GM23338 (cell line): Measurements from ENCODE around the gene SLC39A11. TPM values are rescaled to one million over a fixed set of nuclear protein-coding genes. Genes with fewer than 3 reads are reported as not detected.
A peak's percentile ranks its signal among the peaks of the same experiment; 100 is the strongest.
"Not testable (repeated sequence)": the region's sequence is repeated elsewhere in the genome, so short reads cannot be mapped to it uniquely, and the experiment has no call there.

Experiments used
- ATAC-seq: fragments of 200-7000 bp; cut with Tn5 transposase; 3 replicates; pipeline ENCODE4 v1.9.1; 2020
- DNase-seq: peaks from one replicate; pipeline ENCODE4 v3.0.0-alpha.2; 2015; ENCODE audit warnings: low spot score
- H2AFZ ChIP-seq: fragments of 200-600 bp; sonication (generic); 2 replicates; pipeline ENCODE4 v1.8.0; 2016; ENCODE audit warnings: antibody characterized with exemption, mild to moderate bottlenecking, moderate library complexity
- H3F3A ChIP-seq: fragments of 200-600 bp; sonication (generic); replicated peaks from 2 replicates; pipeline ENCODE4 v1.8.0; 2017; ENCODE audit warnings: antibody characterized with exemption, mixed run types, low read depth
- H3K27ac ChIP-seq: fragments of 200-600 bp; sonication (generic); 2 replicates; pipeline ENCODE4 v1.6.1; 2016; ENCODE audit warnings: low read depth
- H3K27me3 ChIP-seq: fragments of 200-600 bp; sonication (generic); 2 replicates; pipeline ENCODE4 v1.8.0; 2016; ENCODE audit warnings: mild to moderate bottlenecking, mixed run types, moderate library complexity; ENCODE audit not compliant: insufficient read depth
- H3K36me3 ChIP-seq: fragments of 200-600 bp; sonication (generic); 2 replicates; pipeline ENCODE4 v1.8.0; 2016; ENCODE audit warnings: mild to moderate bottlenecking; ENCODE audit not compliant: insufficient read depth
- H3K4me1 ChIP-seq: fragments of 200-600 bp; sonication (generic); 2 replicates; pipeline ENCODE4 v1.8.0; 2016; ENCODE audit warnings: mild to moderate bottlenecking, moderate library complexity; ENCODE audit not compliant: insufficient read depth
- H3K4me2 ChIP-seq: fragments of 200-600 bp; sonication (generic); 2 replicates; pipeline ENCODE4 v1.7.1; 2017; ENCODE audit warnings: mixed run types
- H3K4me3 ChIP-seq: fragments of 200-600 bp; sonication (generic); 2 replicates; pipeline ENCODE4 v1.6.1; 2016; ENCODE audit warnings: mixed run types
- H3K79me2 ChIP-seq: fragments of 200-600 bp; sonication (generic); replicated peaks from 2 replicates; pipeline ENCODE4 v1.8.0; 2017; ENCODE audit warnings: mild to moderate bottlenecking; ENCODE audit not compliant: insufficient read depth
- H3K9me2 ChIP-seq: fragments of 200-600 bp; sonication (generic); 2 replicates; pipeline ENCODE4 v1.8.0; 2017; ENCODE audit not compliant: insufficient read depth
- H4K20me1 ChIP-seq: fragments of 200-600 bp; sonication (generic); replicated peaks from 2 replicates; pipeline ENCODE4 v1.8.0; 2017; ENCODE audit warnings: mild to moderate bottlenecking; ENCODE audit not compliant: insufficient read depth
- H3K27ac Mint-ChIP-seq: 2 replicates; pipeline ENCODE4 v1.8.0; 2020; ENCODE audit warnings: inconsistent platforms, mild to moderate bottlenecking, moderate library complexity, mixed read lengths
- H3K27me3 Mint-ChIP-seq: 3 replicates; pipeline ENCODE4 v1.8.0; 2022; ENCODE audit warnings: low read depth, mild to moderate bottlenecking, moderate library complexity, mixed read lengths, inconsistent platforms; ENCODE audit not compliant: insufficient read depth, poor library complexity
- H3K36me3 Mint-ChIP-seq: 3 replicates; pipeline ENCODE4 v1.8.0; 2021; ENCODE audit warnings: low read depth, mild to moderate bottlenecking, inconsistent platforms, moderate library complexity, mixed read lengths
- H3K4me1 Mint-ChIP-seq: 3 replicates; pipeline ENCODE4 v1.8.0; 2020; ENCODE audit warnings: mild to moderate bottlenecking, inconsistent platforms, mixed read lengths
- H3K4me3 Mint-ChIP-seq: 3 replicates; pipeline ENCODE4 v1.8.0; 2021; ENCODE audit warnings: moderate library complexity, mild to moderate bottlenecking, inconsistent platforms, mixed read lengths
- H3K9me3 Mint-ChIP-seq: 3 replicates; pipeline ENCODE4 v1.8.0; 2020; ENCODE audit warnings: moderate library complexity, mild to moderate bottlenecking, inconsistent platforms, mixed read lengths
- CREB1 ChIP-seq: fragments of 250-450 bp; sonication (Bioruptor Pico); IDR thresholded peaks from 2 replicates; pipeline ENCODE4 v1.5.0; 2020; ENCODE audit warnings: low read depth, mild to moderate bottlenecking, moderate library complexity
- EZH2phosphoT487 ChIP-seq: fragments of 200-600 bp; sonication (generic); IDR thresholded peaks from one replicate; pipeline ENCODE4 v1.8.1; 2018; ENCODE audit warnings: antibody characterized with exemption; ENCODE audit not compliant: unreplicated experiment
- JUNB ChIP-seq: IDR thresholded peaks from one replicate; pipeline ENCODE4 v1.6.1; 2016; ENCODE audit warnings: antibody characterized with exemption; ENCODE audit not compliant: unreplicated experiment
- NANOG ChIP-seq: IDR thresholded peaks from 2 replicates; pipeline ENCODE4 v1.6.1; 2016; ENCODE audit warnings: antibody characterized with exemption, borderline replicate concordance
- REST ChIP-seq: IDR thresholded peaks from one replicate; pipeline ENCODE4 v1.6.1; 2018; ENCODE audit warnings: antibody characterized with exemption; ENCODE audit not compliant: unreplicated experiment
- STAT1 ChIP-seq: IDR thresholded peaks from one replicate; pipeline ENCODE4 v1.6.1; 2016; ENCODE audit warnings: antibody characterized with exemption; ENCODE audit not compliant: unreplicated experiment
- ZNF114 ChIP-seq: fragments of 250-450 bp; sonication (Bioruptor Pico); IDR thresholded peaks from 2 replicates; pipeline ENCODE4 v1.5.0; 2020; ENCODE audit warnings: mild to moderate bottlenecking, moderate library complexity
- polyA plus RNA-seq: library from polyadenylated mRNA; unstranded; fragments of >200 nt; fragmentation: Nextera tagmentation; extraction: Ambion mirVana; gene quantifications from 2 replicates; pipeline ENCODE4 v1.2.1, GENCODE V29; 2016
- total RNA-seq: library from RNA; depleted of rRNA; stranded (reverse); fragments of >200 nt; shearing (Covaris generic); gene quantifications from 2 replicates; pipeline ENCODE4 v1.2.3, GENCODE V29; 2014
- TF ChIP-seq, protein P1 (sequence below), 2 experiments: fragments of 200-600 bp in 1 of 2; sonication (generic) in 1 of 2; conservative IDR thresholded peaks; 2 replicates each; pipeline versions ENCODE4 v1.5.1 to v1.6.1; 2016 to 2017; ENCODE audit warnings: antibody characterized with exemption in 2 of 2, low read depth in 2 of 2, mild to moderate bottlenecking in 2 of 2, moderate library complexity in 1 of 2

The SLC39A11 gene
- total and polyA plus RNA-seq, 2 experiments from 2014 or later, result 10.8 to 18.1 TPM

DNA sequence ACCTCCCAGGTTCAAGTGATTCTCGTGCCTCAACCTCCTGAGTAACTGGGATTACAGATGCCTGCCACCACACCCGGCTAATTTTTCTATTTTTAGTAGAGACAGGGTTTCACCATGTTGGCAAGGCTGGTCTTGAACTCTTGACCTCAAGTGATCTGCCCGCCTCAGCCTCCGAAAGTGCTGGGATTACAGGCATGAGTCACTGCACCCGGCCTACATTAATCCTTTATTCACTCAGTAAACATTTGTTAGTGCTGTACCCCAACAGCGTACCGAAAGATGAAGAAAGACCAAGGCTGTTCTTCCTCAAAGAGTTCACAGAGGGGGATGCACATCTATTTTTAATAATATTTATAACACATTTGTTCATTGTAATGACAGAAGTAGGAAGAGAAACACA, 196.2 kb downstream of the SLC39A11 start:
- H3K36me3 Mint-ChIP-seq, ATAC-seq, H3K27me3 Mint-ChIP-seq, H3F3A ChIP-seq, H3K4me3 ChIP-seq, H3K79me2 ChIP-seq, H3K9me2 ChIP-seq, H3K4me2 ChIP-seq, H3K4me3 Mint-ChIP-seq, H3K27ac ChIP-seq, H3K27ac Mint-ChIP-seq, H3K9me3 Mint-ChIP-seq, DNase-seq, H2AFZ ChIP-seq, H3K4me1 ChIP-seq, H3K27me3 ChIP-seq, H4K20me1 ChIP-seq, H3K36me3 ChIP-seq: not testable (repeated sequence)
- peaks cover 18% of the 10 kb centered on the region for H3K4me1 Mint-ChIP-seq

GRCh38 chr17:72891627-72892026, 200.9 kb downstream of the SLC39A11 start:
- Histone ChIP-seq H3F3A (no peaks in the 10 kb centered on the region), H3K4me3 (no peak overlapping the region), H2AFZ (no peak overlapping the region), H3K9me2 (no peaks in the 10 kb centered on the region), H3K4me1 (no peaks in the 10 kb centered on the region), H3K27me3 (no peaks in the 10 kb centered on the region), H3K4me2 (no peak overlapping the region), H3K27ac (no peak overlapping the region), H3K36me3 (no peaks in the 10 kb centered on the region), H3K79me2 (no peaks in the 10 kb centered on the region), H4K20me1 (no peaks in the 10 kb centered on the region)
- TF ChIP-seq REST (no peak), CREB1 (no peak)
- no peaks in the 10 kb centered on the region for H3K9me3 Mint-ChIP-seq
- no peak overlapping the region for H3K27ac Mint-ChIP-seq
- no peaks in the 10 kb centered on the region for H3K36me3 Mint-ChIP-seq
- DNase-seq (no peak), ATAC-seq (no peak)
- H3K4me3 Mint-ChIP-seq, result no peak overlapping the region
- no peaks in the 10 kb centered on the region for H3K4me1 Mint-ChIP-seq
- H3K27me3 Mint-ChIP-seq, result peaks cover 1% of the 10 kb centered on the region

DNA sequence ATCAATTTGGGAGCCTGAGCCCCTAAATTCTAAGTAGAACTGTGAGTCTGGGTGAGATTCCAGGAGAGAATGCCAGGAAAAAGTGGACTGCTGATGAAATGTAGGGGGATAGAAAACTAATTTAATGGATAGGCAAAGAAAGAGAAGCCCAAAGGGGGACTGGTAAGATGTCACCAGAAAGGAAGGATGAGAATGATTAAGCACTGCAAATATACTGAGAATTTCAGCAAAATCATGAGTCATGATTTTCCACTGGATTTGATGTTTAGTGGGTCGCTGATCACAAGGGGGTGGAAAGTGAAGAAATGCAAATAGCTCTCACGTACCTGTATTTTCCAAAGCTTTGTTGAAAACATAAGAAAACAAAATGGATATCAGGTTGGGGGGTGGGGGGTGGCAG, 201.8 kb downstream of the SLC39A11 start:
- no peaks in the 10 kb centered on the region for H4K20me1 ChIP-seq
- Mint-ChIP-seq H3K27me3 (peaks cover 1% of the 10 kb centered on the region), H3K4me1 (no peaks in the 10 kb centered on the region), H3K27ac (peak overlapping the region; percentile 15; the same call in 1 of the 2 replicates), H3K36me3 (no peaks in the 10 kb centered on the region), H3K9me3 (no peaks in the 10 kb centered on the region), H3K4me3 (no peak overlapping the region)
- H3K79me2 ChIP-seq, result no peaks in the 10 kb centered on the region
- no peaks in the 10 kb centered on the region for H3F3A ChIP-seq
- H3K27ac ChIP-seq, result no peak overlapping the region
- ATAC-seq, result no peak
- no peak overlapping the region for H2AFZ ChIP-seq
- no peak overlapping the region for H3K4me3 ChIP-seq
- DNase-seq, result no peak
- H3K4me1 ChIP-seq, result no peaks in the 10 kb centered on the region
- no peaks in the 10 kb centered on the region for H3K27me3 ChIP-seq
- H3K36me3 ChIP-seq, result no peaks in the 10 kb centered on the region
- H3K4me2 ChIP-seq, result no peak overlapping the region
- 0 out of 2 replicates have a peak, but pooled peaks cover 4% of the 10 kb centered on the region for H3K9me2 ChIP-seq
- TF ChIP-seq NANOG, result no peak
- no peak for TF ChIP-seq ZNF114 (CRISPR knock-in tag)
- TF ChIP-seq, protein P1, sequence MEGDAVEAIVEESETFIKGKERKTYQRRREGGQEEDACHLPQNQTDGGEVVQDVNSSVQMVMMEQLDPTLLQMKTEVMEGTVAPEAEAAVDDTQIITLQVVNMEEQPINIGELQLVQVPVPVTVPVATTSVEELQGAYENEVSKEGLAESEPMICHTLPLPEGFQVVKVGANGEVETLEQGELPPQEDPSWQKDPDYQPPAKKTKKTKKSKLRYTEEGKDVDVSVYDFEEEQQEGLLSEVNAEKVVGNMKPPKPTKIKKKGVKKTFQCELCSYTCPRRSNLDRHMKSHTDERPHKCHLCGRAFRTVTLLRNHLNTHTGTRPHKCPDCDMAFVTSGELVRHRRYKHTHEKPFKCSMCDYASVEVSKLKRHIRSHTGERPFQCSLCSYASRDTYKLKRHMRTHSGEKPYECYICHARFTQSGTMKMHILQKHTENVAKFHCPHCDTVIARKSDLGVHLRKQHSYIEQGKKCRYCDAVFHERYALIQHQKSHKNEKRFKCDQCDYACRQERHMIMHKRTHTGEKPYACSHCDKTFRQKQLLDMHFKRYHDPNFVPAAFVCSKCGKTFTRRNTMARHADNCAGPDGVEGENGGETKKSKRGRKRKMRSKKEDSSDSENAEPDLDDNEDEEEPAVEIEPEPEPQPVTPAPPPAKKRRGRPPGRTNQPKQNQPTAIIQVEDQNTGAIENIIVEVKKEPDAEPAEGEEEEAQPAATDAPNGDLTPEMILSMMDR (conservative IDR thresholded peaks at IDR 0.05; ENCODE audit: low read depth in 2 of 2), result no peak
- no peak for TF ChIP-seq STAT1
- TF ChIP-seq CREB1, result no peak
- TF ChIP-seq EZH2phosphoT487, result no peak
- no peak for TF ChIP-seq REST
- TF ChIP-seq JUNB, result no peak
